Transverse colon (tissue), 4 donors: Measurements from ENCODE around the gene TMC2. TPM values are rescaled to one million over a fixed set of nuclear protein-coding genes. Genes with fewer than 3 reads are reported as not detected.

Source experiments
- DNase-seq: peaks from one replicate; pipeline ENCODE4 v3.0.0-alpha.2; 2019
- H3K27ac ChIP-seq, 4 donors: fragments of 200-600 bp; sonication (generic); 2 replicates each; pipeline ENCODE4 v1.5.1; 2016 to 2018; ENCODE audit warnings: inconsistent platforms in 4 of 4
- H3K27me3 ChIP-seq: fragments of 200-600 bp; sonication (generic); 2 replicates; pipeline ENCODE4 v1.5.1; 2017; ENCODE audit warnings: inconsistent platforms
- H3K36me3 ChIP-seq, 4 donors: fragments of 200-600 bp; sonication (generic); 2 replicates each; pipeline ENCODE4 v1.5.1; 2017 to 2019; ENCODE audit warnings: inconsistent platforms in 4 of 4
- H3K4me1 ChIP-seq, 4 donors: fragments of 200-600 bp; sonication (generic); 2 replicates each; pipeline ENCODE4 v1.5.1; 2017 to 2020; ENCODE audit warnings: inconsistent platforms in 4 of 4
- H3K4me3 ChIP-seq, 4 donors: fragments of 200-600 bp; sonication (generic); 1 replicate in 1 of 4; 2 replicates in 3 of 4; pipeline versions ENCODE4 v1.5.1 to v1.6.1; 2017 to 2019; ENCODE audit warnings: inconsistent platforms in 4 of 4
- H3K9me3 ChIP-seq, 2 donors: fragments of 200-600 bp; sonication (generic); 2 replicates each; pipeline ENCODE4 v1.5.1; 2017 to 2019; ENCODE audit warnings: inconsistent platforms in 2 of 2
- EP300 ChIP-seq: sonication (generic); formaldehyde crosslinking; IDR thresholded peaks from one replicate; pipeline ENCODE4 v1.6.1; 2017; ENCODE audit warnings: antibody characterized with exemption, low read depth
- POLR2A ChIP-seq: fragments of 450-650 bp; IDR thresholded peaks from one replicate; pipeline ENCODE4 v1.6.1; 2016; ENCODE audit warnings: antibody characterized with exemption, mild to moderate bottlenecking, moderate library complexity
- POLR2AphosphoS5 ChIP-seq, 3 donors: sonication (generic); formaldehyde crosslinking; IDR thresholded peaks; one replicate each; pipeline ENCODE4 v1.6.1; 2016; ENCODE audit warnings: antibody characterized with exemption in 3 of 3
- WGBS, 2 donors: methylation state at CpG; one replicate each; pipeline ENCODE4 v1.1.5; 2018; ENCODE audit warnings: low coverage in 1 of 2; 5-methylcytosine and 5-hydroxymethylcytosine counted together
- in situ Hi-C, 4 donors: fragments of 200-750 bp; cut with MboI; loops; one replicate each; pipeline versions ENCODE4 v1.15.0 to v1.15.1; 2017; ENCODE audit warnings: low sequenced_read_pairs in 3 of 4, low pct_ligation_motif_present in 1 of 4, low pct_unique_long_range_greater_than_20kb in 1 of 4
- intact Hi-C: fragments of 100-400 bp; cut with DNase I; formaldehyde crosslinking; loops from one replicate; pipeline ENCODE4 v1.15.1; 2023; ENCODE audit warnings: low total_unique reads
- total RNA-seq, 4 donors: library from RNA; depleted of rRNA; stranded (reverse); fragments of >200 nt; gene quantifications; one replicate each; pipeline ENCODE4 v1.1.0, GENCODE V29; 2016
- TF ChIP-seq, protein P1 (sequence below), 5 experiments: fragments of 200-600 bp in 3 of 5; fragments of 450-650 bp in 2 of 5; sonication (generic) in 3 of 5; IDR thresholded peaks; 1 replicate in 2 of 5; 2 replicates in 3 of 5; pipeline ENCODE4 v1.5.1; 2016 to 2017; ENCODE audit warnings: antibody characterized with exemption in 5 of 5, inconsistent platforms in 3 of 5, mild to moderate bottlenecking in 2 of 5, moderate library complexity in 1 of 5

TMC2 gene
- total RNA-seq, 4 donors from 2014 or later = not detected

DNA sequence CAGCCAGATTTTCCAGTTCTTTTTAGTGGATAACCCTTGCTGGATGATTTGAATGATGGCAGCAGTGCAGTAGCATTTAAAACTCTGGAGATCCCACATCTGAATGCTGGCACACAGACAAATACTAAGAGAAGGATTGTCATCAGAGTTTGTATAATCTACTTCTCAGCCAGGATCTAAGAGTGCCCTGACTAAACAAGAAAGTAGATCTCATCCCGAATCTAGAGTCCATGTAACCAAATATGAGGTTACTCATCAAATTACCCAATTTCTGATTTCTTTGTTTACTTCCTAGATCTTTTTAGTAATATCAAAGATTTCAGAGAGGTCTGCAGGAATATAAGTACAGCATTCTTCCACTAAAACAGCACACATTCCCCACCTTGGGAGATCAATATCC is 7.8 kb downstream of the TMC2 start:
- intact Hi-C loops = no loop called here
- WGBS, 2 donors = 42 to 50% methylated on average over 1 of the region's 1 CpG
- Histone ChIP-seq H3K36me3 (no peaks in the 10 kb centered on the region), H3K27me3 (peaks cover 10% of the 10 kb centered on the region), H3K4me3 (no peak overlapping the region), H3K27ac (no peak overlapping the region), H3K4me1 (no peaks in the 10 kb centered on the region), H3K9me3 (no peaks in the 10 kb centered on the region)
- no peak for DNase-seq
- in situ Hi-C loops = no loop called here
- no peak for TF ChIP-seq POLR2A
- TF ChIP-seq, protein P1, sequence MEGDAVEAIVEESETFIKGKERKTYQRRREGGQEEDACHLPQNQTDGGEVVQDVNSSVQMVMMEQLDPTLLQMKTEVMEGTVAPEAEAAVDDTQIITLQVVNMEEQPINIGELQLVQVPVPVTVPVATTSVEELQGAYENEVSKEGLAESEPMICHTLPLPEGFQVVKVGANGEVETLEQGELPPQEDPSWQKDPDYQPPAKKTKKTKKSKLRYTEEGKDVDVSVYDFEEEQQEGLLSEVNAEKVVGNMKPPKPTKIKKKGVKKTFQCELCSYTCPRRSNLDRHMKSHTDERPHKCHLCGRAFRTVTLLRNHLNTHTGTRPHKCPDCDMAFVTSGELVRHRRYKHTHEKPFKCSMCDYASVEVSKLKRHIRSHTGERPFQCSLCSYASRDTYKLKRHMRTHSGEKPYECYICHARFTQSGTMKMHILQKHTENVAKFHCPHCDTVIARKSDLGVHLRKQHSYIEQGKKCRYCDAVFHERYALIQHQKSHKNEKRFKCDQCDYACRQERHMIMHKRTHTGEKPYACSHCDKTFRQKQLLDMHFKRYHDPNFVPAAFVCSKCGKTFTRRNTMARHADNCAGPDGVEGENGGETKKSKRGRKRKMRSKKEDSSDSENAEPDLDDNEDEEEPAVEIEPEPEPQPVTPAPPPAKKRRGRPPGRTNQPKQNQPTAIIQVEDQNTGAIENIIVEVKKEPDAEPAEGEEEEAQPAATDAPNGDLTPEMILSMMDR (IDR thresholded peaks at IDR 0.05) = no peak
- TF ChIP-seq POLR2AphosphoS5 (IDR thresholded peaks at IDR 0.05) = no peak
- no peak for TF ChIP-seq EP300

GRCh38 chr20:2545594-2545993 is 9.2 kb downstream of the TMC2 start:
- no peaks in the 10 kb centered on the region for H3K4me1 ChIP-seq
- H3K4me3 ChIP-seq = no peak overlapping the region
- no peak for DNase-seq
- 65 to 71% methylated on average over 2 of the region's 2 CpGs for WGBS, 2 donors
- H3K27me3 ChIP-seq = peaks cover 10% of the 10 kb centered on the region
- no peaks in the 10 kb centered on the region for H3K36me3 ChIP-seq
- TF ChIP-seq, protein P1 (IDR thresholded peaks at IDR 0.05) = no peak
- TF ChIP-seq EP300 = no peak
- TF ChIP-seq POLR2AphosphoS5 (IDR thresholded peaks at IDR 0.05) = no peak
- TF ChIP-seq POLR2A = no peak
- in situ Hi-C loops = no loop called here
- H3K9me3 ChIP-seq = no peaks in the 10 kb centered on the region
- no peak overlapping the region for H3K27ac ChIP-seq
- intact Hi-C loops = loop anchor here (1.0 kb wide), 1 partner anchor 8 kb away; no protein-coding TSS in a partner anchor

DNA sequence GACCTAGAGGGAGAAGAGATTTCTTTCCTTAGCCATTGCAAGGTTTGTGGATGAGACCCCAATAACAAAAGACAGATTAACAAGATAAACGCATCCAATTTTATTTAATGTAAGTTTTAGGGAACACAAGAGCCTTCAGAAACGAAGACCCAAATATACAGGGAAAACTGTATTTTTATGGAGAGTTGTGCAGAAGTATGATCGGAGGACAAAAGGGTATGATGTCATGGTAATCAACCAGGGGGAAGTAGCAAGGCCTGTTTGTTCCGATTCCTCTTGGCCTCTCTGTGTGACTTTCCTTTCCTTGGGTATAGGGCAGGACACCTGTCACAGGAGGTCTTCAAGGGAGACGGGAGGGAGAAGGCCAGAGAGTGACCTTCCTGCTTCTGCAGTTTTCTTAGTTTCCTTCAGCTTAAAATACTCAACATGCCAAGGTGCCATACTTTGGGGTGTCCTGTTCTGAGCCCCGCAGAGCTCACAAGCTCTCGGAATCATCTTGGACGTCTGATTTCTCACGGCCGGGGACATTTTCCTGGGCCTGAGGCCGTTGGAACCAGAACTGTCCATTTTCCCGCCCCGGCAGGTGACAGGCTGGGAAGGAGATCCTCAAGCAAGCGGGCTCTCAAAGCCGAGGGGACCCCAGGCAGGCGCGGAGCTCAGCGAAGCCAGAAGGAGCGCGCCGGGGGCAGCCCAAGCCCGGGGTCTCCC is 21.7 kb downstream of the TMC2 start:
- no peak overlapping the region for H3K27ac ChIP-seq
- no peaks in the 10 kb centered on the region for H3K9me3 ChIP-seq
- TF ChIP-seq, protein P1 (IDR thresholded peaks at IDR 0.05) = no peak
- TF ChIP-seq POLR2A = no peak
- no peak for TF ChIP-seq POLR2AphosphoS5 (IDR thresholded peaks at IDR 0.05)
- no peak for TF ChIP-seq EP300
- WGBS, 2 donors = 61 to 68% methylated on average over 3 to 22 of the region's 22 CpGs
- no peak for DNase-seq
- H3K4me1 ChIP-seq = peaks cover 0 to 10% (median 7%) of the 10 kb centered on the region in 4 donors
- peaks cover 63% of the 10 kb centered on the region for H3K27me3 ChIP-seq
- intact Hi-C loops (no loop called here), in situ Hi-C loops (no loop called here)
- H3K4me3 ChIP-seq = peak overlapping the region in 2 of 4 donors; percentile 31 to 32
- H3K36me3 ChIP-seq = no peaks in the 10 kb centered on the region

DNA sequence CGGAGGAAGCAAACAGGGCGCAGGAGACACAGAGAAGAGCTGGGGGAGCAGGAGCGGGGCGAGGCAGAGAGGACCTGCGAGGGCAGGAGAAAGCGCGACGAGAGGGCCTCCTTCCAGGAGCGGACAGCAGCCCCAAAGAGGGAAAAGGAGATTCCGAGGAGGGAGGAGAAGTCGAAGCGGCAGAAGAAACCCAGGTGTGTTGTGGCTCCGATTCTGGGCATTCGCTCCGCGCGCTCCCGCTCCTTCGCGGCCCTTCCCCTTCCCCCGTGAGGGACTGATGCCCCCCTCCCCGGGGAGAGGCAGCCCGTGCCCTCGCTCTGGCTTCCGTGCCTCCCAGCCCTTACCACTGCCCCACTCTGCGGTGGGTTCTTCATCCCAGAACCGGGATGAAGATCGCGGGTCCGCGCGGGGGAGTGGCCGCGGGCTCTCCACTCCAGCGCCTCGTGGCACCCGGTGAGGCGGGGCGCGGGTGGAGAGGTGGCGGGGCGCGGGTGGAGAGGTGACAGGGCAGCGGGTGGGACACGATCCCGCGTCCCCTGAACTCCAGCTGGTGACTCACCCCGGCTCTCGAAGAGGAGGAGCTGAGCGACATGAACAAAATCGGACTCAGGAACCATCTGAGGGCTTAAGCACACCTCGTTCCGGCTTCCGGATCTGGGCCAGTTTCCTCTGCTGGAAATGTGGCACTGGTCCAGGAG is 22.4 kb downstream of the TMC2 start:
- Histone ChIP-seq H3K27me3 (peaks cover 63% of the 10 kb centered on the region), H3K9me3 (no peaks in the 10 kb centered on the region), H3K36me3 (no peaks in the 10 kb centered on the region), H3K4me3 (peak overlapping the region in 3 of 4 donors; percentile 7 to 32 (median 31)), H3K4me1 (peaks cover 0 to 10% (median 7%) of the 10 kb centered on the region in 4 donors), H3K27ac (no peak overlapping the region)
- DNase-seq = no peak
- no peak for TF ChIP-seq POLR2AphosphoS5 (IDR thresholded peaks at IDR 0.05)
- no peak for TF ChIP-seq EP300
- TF ChIP-seq, protein P1 (IDR thresholded peaks at IDR 0.05) = no peak
- intact Hi-C loops = no loop called here
- in situ Hi-C loops = no loop called here
- WGBS, 2 donors = 8 to 9% methylated on average over 17 to 54 of the region's 54 CpGs
